ENCODE data around the gene MEAK7. TPM values are rescaled to one million over a fixed set of nuclear protein-coding genes. Genes with fewer than 3 reads are reported as not detected.
A peak's percentile ranks its signal among the peaks of the same experiment; 100 is the strongest.

MEAK7 gene
- total and polyA plus RNA-seq, 5 donors from 2014 or later, result 5.8 to 11.9 (median 7.9) TPM

GRCh38 chr16:84538222-84538840, 33.9 kb upstream of the MEAK7 start:
- Mint-ChIP-seq H3K9me3 (no peaks in the 10 kb centered on the region), H3K27me3 (peaks cover 6% of the 10 kb centered on the region), H3K4me3 (no peak overlapping the region), H3K4me1 (peaks cover 0 to 4% (median 4%) of the 10 kb centered on the region in 4 donors), H3K27ac (no peak overlapping the region), H3K36me3 (no peaks in the 10 kb centered on the region)
- Histone ChIP-seq H3K27ac (ENCODE audit: insufficient read depth, low read length, poor library complexity, severe bottlenecking) (no peak overlapping the region), H3K9me3 (ENCODE audit: control insufficient read depth in 2 of 2, low read length in 2 of 2) (no peaks in the 10 kb centered on the region), H3K4me3 (ENCODE audit: low read depth, low read length) (no peak overlapping the region), H3K27me3 (ENCODE audit: control insufficient read depth, insufficient read depth, low read length) (no peaks in the 10 kb centered on the region), H3K4me1 (ENCODE audit: control insufficient read depth, insufficient read depth, low read length, poor library complexity, severe bottlenecking) (no peaks in the 10 kb centered on the region), H3K36me3 (ENCODE audit: control insufficient read depth, insufficient read depth, low read length) (no peaks in the 10 kb centered on the region)
- ATAC-seq (ENCODE audit: low read depth in 2 of 2) (no peak), DNase-seq (no peak)

GRCh38 chr16:84537491-84538151, 33.2 kb upstream of the MEAK7 start:
- Histone ChIP-seq H3K27me3 (ENCODE audit: control insufficient read depth, insufficient read depth, low read length) (no peaks in the 10 kb centered on the region), H3K36me3 (ENCODE audit: control insufficient read depth, insufficient read depth, low read length) (no peaks in the 10 kb centered on the region), H3K4me3 (ENCODE audit: low read depth, low read length) (no peak overlapping the region), H3K9me3 (ENCODE audit: control insufficient read depth in 2 of 2, low read length in 2 of 2) (no peaks in the 10 kb centered on the region), H3K4me1 (ENCODE audit: control insufficient read depth, insufficient read depth, low read length, poor library complexity, severe bottlenecking) (no peaks in the 10 kb centered on the region), H3K27ac (ENCODE audit: insufficient read depth, low read length, poor library complexity, severe bottlenecking) (no peak overlapping the region)
- Mint-ChIP-seq H3K36me3 (no peaks in the 10 kb centered on the region), H3K9me3 (no peaks in the 10 kb centered on the region), H3K4me3 (peak overlapping the region in 1 of 4 donors; percentile 71), H3K27me3 (peaks cover 6% of the 10 kb centered on the region), H3K4me1 (peaks cover 0 to 4% (median 2%) of the 10 kb centered on the region in 4 donors), H3K27ac (no peak overlapping the region)
- no peak for DNase-seq
- no peak for ATAC-seq (ENCODE audit: low read depth in 2 of 2)

- peaks cover 0 to 7% (median 2%) of the 10 kb centered on the region in 4 donors for H3K4me1 Mint-ChIP-seq
- H3K36me3 ChIP-seq (ENCODE audit: control insufficient read depth, insufficient read depth, low read length), result no peaks in the 10 kb centered on the region
- H3K27ac ChIP-seq (ENCODE audit: insufficient read depth, low read length, poor library complexity, severe bottlenecking), result no peak overlapping the region
- ATAC-seq (ENCODE audit: low read depth in 2 of 2) (no peak), DNase-seq (no peak)
- H3K36me3 Mint-ChIP-seq, result peaks cover 5% of the 10 kb centered on the region
- H3K4me3 ChIP-seq (ENCODE audit: low read depth, low read length), result no peak overlapping the region
- H3K27me3 Mint-ChIP-seq, result peaks cover 6% of the 10 kb centered on the region
- no peaks in the 10 kb centered on the region for H3K9me3 ChIP-seq (ENCODE audit: control insufficient read depth in 2 of 2, low read length in 2 of 2)
- H3K9me3 Mint-ChIP-seq, result no peaks in the 10 kb centered on the region
- no peaks in the 10 kb centered on the region for H3K27me3 ChIP-seq (ENCODE audit: control insufficient read depth, insufficient read depth, low read length)
- H3K4me3 Mint-ChIP-seq, result no peak overlapping the region
- no peaks in the 10 kb centered on the region for H3K4me1 ChIP-seq (ENCODE audit: control insufficient read depth, insufficient read depth, low read length, poor library complexity, severe bottlenecking)
- peak overlapping the region in 2 of 3 donors; percentile 9 to 22 for H3K27ac Mint-ChIP-seq
These were observed 31.4 kb upstream of the MEAK7 start for GRCh38 chr16:84535851-84536250.

DNA sequence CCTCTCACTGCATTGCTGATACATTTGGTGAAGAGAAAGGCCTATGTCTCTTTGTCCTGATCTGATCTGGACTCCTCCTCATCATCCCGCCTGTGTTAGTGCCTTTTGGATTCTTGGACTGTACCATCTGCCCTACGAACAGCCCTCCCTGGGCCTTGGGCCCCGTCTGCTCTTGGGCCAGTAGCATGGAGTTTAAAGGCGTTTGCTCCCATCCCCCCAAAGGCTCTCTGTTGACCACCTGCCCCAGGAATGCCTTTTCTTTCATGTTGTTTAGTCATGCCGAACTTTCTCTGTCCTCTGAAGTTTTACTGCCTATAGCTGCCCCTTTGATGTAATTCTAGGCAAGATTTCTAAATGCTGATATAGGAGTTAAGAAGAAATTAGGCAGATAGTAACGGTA, 30.9 kb upstream of the MEAK7 start:
- Histone ChIP-seq H3K9me3 (ENCODE audit: control insufficient read depth in 2 of 2, low read length in 2 of 2) (no peaks in the 10 kb centered on the region), H3K4me3 (ENCODE audit: low read depth, low read length) (no peak overlapping the region), H3K36me3 (ENCODE audit: control insufficient read depth, insufficient read depth, low read length) (no peaks in the 10 kb centered on the region), H3K27ac (ENCODE audit: insufficient read depth, low read length, poor library complexity, severe bottlenecking) (no peak overlapping the region), H3K27me3 (ENCODE audit: control insufficient read depth, insufficient read depth, low read length) (no peaks in the 10 kb centered on the region), H3K4me1 (ENCODE audit: control insufficient read depth, insufficient read depth, low read length, poor library complexity, severe bottlenecking) (no peaks in the 10 kb centered on the region)
- Mint-ChIP-seq H3K4me1 (peaks cover 0 to 7% (median 2%) of the 10 kb centered on the region in 4 donors), H3K36me3 (peaks cover 7% of the 10 kb centered on the region), H3K27ac (no peak overlapping the region), H3K4me3 (no peak overlapping the region), H3K9me3 (peaks cover 0 to 2% (median 0%) of the 10 kb centered on the region in 7 donors), H3K27me3 (peaks cover 6% of the 10 kb centered on the region)
- ATAC-seq (ENCODE audit: low read depth in 2 of 2) (no peak), DNase-seq (no peak)

GRCh38 chr16:84534815-84535214, 30.4 kb upstream of the MEAK7 start:
- ATAC-seq (ENCODE audit: low read depth in 2 of 2) (no peak), DNase-seq (no peak)
- H3K9me3 ChIP-seq (ENCODE audit: control insufficient read depth in 2 of 2, low read length in 2 of 2), result peaks cover under 1 to 3% of the 10 kb centered on the region in 2 experiments
- no peak overlapping the region for H3K4me3 ChIP-seq (ENCODE audit: low read depth, low read length)
- H3K27me3 Mint-ChIP-seq, result peaks cover 6% of the 10 kb centered on the region
- H3K4me1 ChIP-seq (ENCODE audit: control insufficient read depth, insufficient read depth, low read length, poor library complexity, severe bottlenecking), result no peaks in the 10 kb centered on the region
- H3K27me3 ChIP-seq (ENCODE audit: control insufficient read depth, insufficient read depth, low read length), result no peaks in the 10 kb centered on the region
- peaks cover 0 to 7% (median 2%) of the 10 kb centered on the region in 4 donors for H3K4me1 Mint-ChIP-seq
- H3K27ac Mint-ChIP-seq, result no peak overlapping the region
- peaks cover 0 to 3% (median 2%) of the 10 kb centered on the region in 7 donors for H3K9me3 Mint-ChIP-seq
- H3K36me3 Mint-ChIP-seq, result peaks cover 9% of the 10 kb centered on the region
- H3K36me3 ChIP-seq (ENCODE audit: control insufficient read depth, insufficient read depth, low read length), result peaks cover under 1% of the 10 kb centered on the region
- H3K4me3 Mint-ChIP-seq, result no peak overlapping the region
- H3K27ac ChIP-seq (ENCODE audit: insufficient read depth, low read length, poor library complexity, severe bottlenecking), result no peak overlapping the region

- H3K4me3 Mint-ChIP-seq, result no peak overlapping the region
- peaks cover 6% of the 10 kb centered on the region for H3K27me3 Mint-ChIP-seq
- peaks cover 9% of the 10 kb centered on the region for H3K36me3 Mint-ChIP-seq
- ATAC-seq (ENCODE audit: low read depth in 2 of 2) (no peak), DNase-seq (no peak)
- H3K4me1 Mint-ChIP-seq, result peaks cover 0 to 5% (median 2%) of the 10 kb centered on the region in 4 donors
- H3K4me1 ChIP-seq (ENCODE audit: control insufficient read depth, insufficient read depth, low read length, poor library complexity, severe bottlenecking), result no peaks in the 10 kb centered on the region
- H3K4me3 ChIP-seq (ENCODE audit: low read depth, low read length), result no peak overlapping the region
- H3K9me3 Mint-ChIP-seq, result peaks cover 0 to 4% (median 2%) of the 10 kb centered on the region in 7 donors
- peaks cover 5 to 6% of the 10 kb centered on the region in 2 experiments for H3K9me3 ChIP-seq (ENCODE audit: control insufficient read depth in 2 of 2, low read length in 2 of 2)
- peaks cover 5% of the 10 kb centered on the region for H3K36me3 ChIP-seq (ENCODE audit: control insufficient read depth, insufficient read depth, low read length)
- no peak overlapping the region for H3K27ac Mint-ChIP-seq
- no peak overlapping the region for H3K27ac ChIP-seq (ENCODE audit: insufficient read depth, low read length, poor library complexity, severe bottlenecking)
- H3K27me3 ChIP-seq (ENCODE audit: control insufficient read depth, insufficient read depth, low read length), result no peaks in the 10 kb centered on the region
These were observed 28.5 kb upstream of the MEAK7 start for GRCh38 chr16:84532855-84533486.

- Histone ChIP-seq H3K36me3 (ENCODE audit: control insufficient read depth, insufficient read depth, low read length) (peaks cover 5% of the 10 kb centered on the region), H3K4me1 (ENCODE audit: control insufficient read depth, insufficient read depth, low read length, poor library complexity, severe bottlenecking) (no peaks in the 10 kb centered on the region), H3K27me3 (ENCODE audit: control insufficient read depth, insufficient read depth, low read length) (no peaks in the 10 kb centered on the region), H3K4me3 (ENCODE audit: low read depth, low read length) (no peak overlapping the region), H3K27ac (ENCODE audit: insufficient read depth, low read length, poor library complexity, severe bottlenecking) (no peak overlapping the region), H3K9me3 (ENCODE audit: control insufficient read depth in 2 of 2, low read length in 2 of 2) (peaks cover 5 to 6% of the 10 kb centered on the region in 2 experiments)
- Mint-ChIP-seq H3K4me1 (peaks cover 0 to 5% (median 2%) of the 10 kb centered on the region in 4 donors), H3K36me3 (peaks cover 9% of the 10 kb centered on the region), H3K9me3 (peaks cover 0 to 4% (median 2%) of the 10 kb centered on the region in 7 donors), H3K4me3 (no peak overlapping the region), H3K27me3 (peaks cover 6% of the 10 kb centered on the region), H3K27ac (peak overlapping the region in 2 of 3 donors; percentile 20 to 47)
- ATAC-seq (ENCODE audit: low read depth in 2 of 2) (peak in 1 of 2 donors; percentile 24), DNase-seq (no peak)
These were observed 27.8 kb upstream of the MEAK7 start for GRCh38 chr16:84532291-84532724.
